WTC11 (cell line): Measurements from ENCODE around the gene MTOR. TPM values are rescaled to one million over a fixed set of nuclear protein-coding genes. Genes with fewer than 3 reads are reported as not detected.

Experiments
- ELF4 ChIP-seq: sonication (generic); formaldehyde crosslinking; IDR thresholded peaks from 2 replicates; pipeline ENCODE4 v1.8.1; 2022; ENCODE audit warnings: low read depth, mild to moderate bottlenecking, moderate library complexity, missing genetic modification reagents
- EMX1 ChIP-seq: fragments of 250-450 bp; sonication (Bioruptor Pico); IDR thresholded peaks from 2 replicates; pipeline ENCODE4 v1.8.0; 2021; ENCODE audit warnings: mild to moderate bottlenecking
- ERG ChIP-seq: fragments of 250-450 bp; sonication (Bioruptor Pico); IDR thresholded peaks from 2 replicates; pipeline ENCODE4 v1.8.0; 2021; ENCODE audit warnings: mild to moderate bottlenecking
- ESRRA ChIP-seq: sonication (generic); formaldehyde crosslinking; IDR thresholded peaks from 2 replicates; pipeline ENCODE4 v1.8.1; 2022; ENCODE audit warnings: mild to moderate bottlenecking, missing genetic modification reagents, borderline replicate concordance
- ETV6 ChIP-seq: sonication (generic); formaldehyde crosslinking; IDR thresholded peaks from 2 replicates; pipeline ENCODE4 v1.8.1; 2022; ENCODE audit warnings: mild to moderate bottlenecking, missing genetic modification reagents
- FOXK1 ChIP-seq: sonication (generic); formaldehyde crosslinking; IDR thresholded peaks from 2 replicates; pipeline ENCODE4 v1.8.0; 2022; ENCODE audit warnings: mild to moderate bottlenecking, moderate library complexity, missing genetic modification reagents
- FOXP4 ChIP-seq: sonication (generic); formaldehyde crosslinking; IDR thresholded peaks from 2 replicates; pipeline ENCODE4 v1.8.0; 2022; ENCODE audit warnings: mild to moderate bottlenecking, missing genetic modification reagents
- GRHL2 ChIP-seq: fragments of 250-450 bp; sonication (Bioruptor Pico); IDR thresholded peaks from 2 replicates; pipeline ENCODE4 v1.8.0; 2022; ENCODE audit warnings: mild to moderate bottlenecking, moderate library complexity; ENCODE audit not compliant: insufficient replicate concordance, severe bottlenecking
- HMGA2 ChIP-seq: fragments of 250-450 bp; sonication (Bioruptor Pico); IDR thresholded peaks from 2 replicates; pipeline ENCODE4 v1.4.0; 2021; ENCODE audit warnings: mild to moderate bottlenecking, moderate library complexity
- HMGXB4 ChIP-seq: sonication (generic); formaldehyde crosslinking; IDR thresholded peaks from 2 replicates; pipeline ENCODE4 v1.8.1; 2023; ENCODE audit warnings: mild to moderate bottlenecking, moderate library complexity, missing genetic modification reagents
- IRF1 ChIP-seq: sonication (generic); formaldehyde crosslinking; IDR thresholded peaks from 2 replicates; pipeline ENCODE4 v1.8.0; 2023; ENCODE audit warnings: missing genetic modification reagents
- JUN ChIP-seq: sonication (generic); formaldehyde crosslinking; IDR thresholded peaks from 2 replicates; pipeline ENCODE4 v1.8.0; 2023; ENCODE audit warnings: mild to moderate bottlenecking, missing genetic modification reagents
- MLX ChIP-seq: sonication (generic); formaldehyde crosslinking; IDR thresholded peaks from 2 replicates; pipeline ENCODE4 v1.8.1; 2023; ENCODE audit warnings: mild to moderate bottlenecking, missing genetic modification reagents, moderate library complexity
- NR3C1 ChIP-seq: sonication (generic); formaldehyde crosslinking; conservative IDR thresholded peaks from 2 replicates; pipeline ENCODE4 v1.8.1; 2023; ENCODE audit warnings: low read depth, mild to moderate bottlenecking, missing genetic modification reagents
- PRRX2 ChIP-seq: fragments of 250-450 bp; sonication (Bioruptor Pico); IDR thresholded peaks from 2 replicates; pipeline ENCODE4 v1.8.0; 2021; ENCODE audit warnings: mild to moderate bottlenecking
- SMAD4 ChIP-seq: sonication (generic); formaldehyde crosslinking; IDR thresholded peaks from 2 replicates; pipeline ENCODE4 v1.8.0; 2022; ENCODE audit warnings: mild to moderate bottlenecking, missing genetic modification reagents
- TEAD1 ChIP-seq: sonication (generic); formaldehyde crosslinking; IDR thresholded peaks from 2 replicates; pipeline ENCODE4 v1.8.0; 2022; ENCODE audit warnings: mild to moderate bottlenecking, missing genetic modification reagents
- TEAD4 ChIP-seq: sonication (generic); formaldehyde crosslinking; IDR thresholded peaks from 2 replicates; pipeline ENCODE4 v1.8.0; 2022; ENCODE audit warnings: mild to moderate bottlenecking, missing genetic modification reagents
- TP53 ChIP-seq: sonication (generic); formaldehyde crosslinking; IDR thresholded peaks from 2 replicates; pipeline ENCODE4 v1.8.1; 2023; ENCODE audit warnings: mild to moderate bottlenecking, missing genetic modification reagents
- ZBTB21 ChIP-seq: sonication (generic); formaldehyde crosslinking; IDR thresholded peaks from 2 replicates; pipeline ENCODE4 v1.8.1; 2023; ENCODE audit warnings: mild to moderate bottlenecking, missing genetic modification reagents, borderline replicate concordance
- ZNF121 ChIP-seq: sonication (generic); formaldehyde crosslinking; IDR thresholded peaks from 2 replicates; pipeline ENCODE4 v1.8.0; 2023; ENCODE audit warnings: missing genetic modification reagents
- ZNF219 ChIP-seq: sonication (generic); formaldehyde crosslinking; IDR thresholded peaks from 2 replicates; pipeline ENCODE4 v1.8.0; 2023; ENCODE audit warnings: missing genetic modification reagents, mild to moderate bottlenecking, borderline replicate concordance
- ZNF263 ChIP-seq: sonication (generic); formaldehyde crosslinking; IDR thresholded peaks from 2 replicates; pipeline ENCODE4 v1.8.1; 2022; ENCODE audit warnings: low read depth, mild to moderate bottlenecking, moderate library complexity, missing genetic modification reagents
- ZNF416 ChIP-seq: fragments of 250-450 bp; sonication (Bioruptor Pico); IDR thresholded peaks from 2 replicates; pipeline ENCODE4 v1.9.0; 2021; ENCODE audit warnings: mild to moderate bottlenecking, inconsistent platforms
- ZNF425 ChIP-seq: fragments of 250-450 bp; sonication (Bioruptor Pico); conservative IDR thresholded peaks from 2 replicates; pipeline ENCODE4 v1.9.0; 2021; ENCODE audit warnings: mild to moderate bottlenecking
- ZSCAN18 ChIP-seq: fragments of 250-450 bp; sonication (Bioruptor Pico); IDR thresholded peaks from 2 replicates; pipeline ENCODE4 v2.1.2; 2022; ENCODE audit warnings: mild to moderate bottlenecking, moderate library complexity
- total RNA-seq: library from RNA; stranded (reverse); gene quantifications from 3 replicates; pipeline ENCODE4 v1.2.3, GENCODE V29; 2021

Gene MTOR
- total RNA-seq, 1 experiment from 2014 or later: 65.0 TPM

- TF ChIP-seq JUN (0 out of 2 replicates have a peak, but pooled peaks have one; percentile 37), TEAD1 (no peak), ZSCAN18 (CRISPR knock-in tag) (no peak), ZNF425 (CRISPR knock-in tag) (no peak), ZNF263 (CRISPR knock-in tag) (no peak), TEAD4 (CRISPR knock-in tag) (no peak), EMX1 (CRISPR knock-in tag) (no peak), ERG (CRISPR knock-in tag) (no peak), NR3C1 (no peak), GRHL2 (no peak), FOXK1 (CRISPR knock-in tag) (peak; percentile 54; the same call in 1 of the 2 replicates), ETV6 (no peak), ESRRA (CRISPR knock-in tag) (0 out of 2 replicates have a peak, but pooled peaks have one; percentile 41), ZNF121 (CRISPR knock-in tag) (no peak), HMGA2 (no peak), ZNF416 (CRISPR knock-in tag) (no peak), TP53 (CRISPR knock-in tag) (no peak), HMGXB4 (CRISPR knock-in tag) (0 out of 2 replicates have a peak, but pooled peaks have one; percentile 45), PRRX2 (CRISPR knock-in tag) (no peak), SMAD4 (CRISPR knock-in tag) (no peak), FOXP4 (CRISPR knock-in tag) (no peak), ZNF219 (CRISPR knock-in tag) (no peak), ELF4 (no peak), MLX (CRISPR knock-in tag) (no peak), ZBTB21 (CRISPR knock-in tag) (no peak), IRF1 (no peak)
These were observed at the start of gene MTOR (continued) for GRCh38 chr1:11262171-11263049.
